HUDEP-2 (cell line): ENCODE results near the gene PRICKLE2.

Experiments
- DNase-seq, 76 experiments: peaks; one replicate each; lab custom pipeline; 2025; ENCODE audit not compliant: unreplicated experiment in 76 of 76; lab: John Stamatoyannopoulos, UW

Gene PRICKLE2

GRCh38 chr3:64163019-64163754, 62.1 kb downstream of the PRICKLE2 start:
- DNase-seq, result no peak

GRCh38 chr3:64161481-64161952, 63.7 kb downstream of the PRICKLE2 start:
- no peak for DNase-seq

GRCh38 chr3:64160000-64160695, 65.1 kb downstream of the PRICKLE2 start:
- DNase-seq, result no peak

- no peak for DNase-seq
Observed at GRCh38 chr3:64158334-64158733, 66.9 kb downstream of the PRICKLE2 start.

GRCh38 chr3:64157150-64158035, 67.9 kb downstream of the PRICKLE2 start:
- no peak for DNase-seq

GRCh38 chr3:64155328-64155727, 69.9 kb downstream of the PRICKLE2 start:
- DNase-seq, result no peak

GRCh38 chr3:64152676-64153466, 72.4 kb downstream of the PRICKLE2 start:
- no peak for DNase-seq

- DNase-seq, result no peak
Observed at GRCh38 chr3:64152086-64152485, 73.2 kb downstream of the PRICKLE2 start.

- no peak for DNase-seq
Observed at GRCh38 chr3:64151342-64151871, 73.9 kb downstream of the PRICKLE2 start.

- DNase-seq, result no peak
Observed at GRCh38 chr3:64150623-64151207, 74.6 kb downstream of the PRICKLE2 start.

GRCh38 chr3:64149886-64150285, 75.4 kb downstream of the PRICKLE2 start:
- no peak for DNase-seq

GRCh38 chr3:64148955-64149653, 76.2 kb downstream of the PRICKLE2 start:
- DNase-seq, result no peak

GRCh38 chr3:64147211-64147610, 78.1 kb downstream of the PRICKLE2 start:
- DNase-seq, result no peak

- DNase-seq, result no peak
Observed at GRCh38 chr3:64145438-64145837, 79.8 kb downstream of the PRICKLE2 start.

GRCh38 chr3:64144241-64144900, 80.9 kb downstream of the PRICKLE2 start:
- DNase-seq, result no peak

GRCh38 chr3:64143409-64144130, 81.7 kb downstream of the PRICKLE2 start:
- no peak for DNase-seq

- DNase-seq, result no peak
Observed at GRCh38 chr3:64141476-64141875, 83.8 kb downstream of the PRICKLE2 start.

- DNase-seq, result no peak
Observed at GRCh38 chr3:64140651-64141050, 84.6 kb downstream of the PRICKLE2 start.
